Hematopoietic multipotent progenitor cell treated with erythropoietin and hydrocortisone succinate and interleukin-3 and kit ligand, for 15 days (in vitro differentiated cells): ENCODE data around the gene PRDX5.

Experiments
- DNase-seq: peaks from one replicate; pipeline ENCODE4 v3.0.0-alpha.2; 2015; ENCODE audit warnings: low spot score

The PRDX5 gene

GRCh38 chr11:64324692-64325469, 7.0 kb downstream of the PRDX5 start:
- DNase-seq = no peak

GRCh38 chr11:64327375-64327774, 9.5 kb downstream of the PRDX5 start:
- DNase-seq = no peak

GRCh38 chr11:64327993-64328392, 10.1 kb downstream of the PRDX5 start:
- no peak for DNase-seq

GRCh38 chr11:64330888-64331287, 13.0 kb downstream of the PRDX5 start:
- DNase-seq = no peak

GRCh38 chr11:64331569-64332371, 13.8 kb downstream of the PRDX5 start:
- peak; percentile 98 for DNase-seq

GRCh38 chr11:64333556-64333955, 15.6 kb downstream of the PRDX5 start:
- DNase-seq = peak; percentile 70

- peak; percentile 98 for DNase-seq
Observed at GRCh38 chr11:64334764-64335735, 17.1 kb downstream of the PRDX5 start.

GRCh38 chr11:64337538-64338249, 19.8 kb downstream of the PRDX5 start:
- DNase-seq = no peak

- no peak for DNase-seq
Observed at GRCh38 chr11:64338716-64339115, 20.8 kb downstream of the PRDX5 start.

GRCh38 chr11:64339286-64339685, 21.4 kb downstream of the PRDX5 start:
- no peak for DNase-seq

GRCh38 chr11:64339754-64340408, 22.0 kb downstream of the PRDX5 start, which contains the start of gene CCDC88B:
Gene CCDC88B (plus strand): TSS chr11:64340204. CDS start chr11:64340267, 63 bp downstream.
- no peak for DNase-seq

- DNase-seq = peak; percentile 63
Observed at GRCh38 chr11:64340671-64341335, 22.9 kb downstream of the PRDX5 start.

GRCh38 chr11:64341429-64341828, 23.5 kb downstream of the PRDX5 start:
- no peak for DNase-seq

- peak; percentile 93 for DNase-seq
Observed at GRCh38 chr11:64341851-64342791, 24.2 kb downstream of the PRDX5 start.

- no peak for DNase-seq
Observed at GRCh38 chr11:64342869-64343745, 25.2 kb downstream of the PRDX5 start.

- DNase-seq = peak; percentile 61
Observed at GRCh38 chr11:64343767-64344559, 26.0 kb downstream of the PRDX5 start.

- no peak for DNase-seq
Observed at GRCh38 chr11:64344787-64345186, 26.9 kb downstream of the PRDX5 start.
